ENCODE results near the gene HERC3.

Gene HERC3

GRCh38 chr4:88618782-88619485, 26.7 kb downstream of the HERC3 start:
- DNase-seq (ENCODE audit: insufficient read length, low spot score) (no peak), FAIRE-seq (no peak)
- TF ChIP-seq CTCF (IDR thresholded peaks at IDR 0.05; ENCODE audit: insufficient read depth, missing control alignments) = no peak

- TF ChIP-seq CTCF (IDR thresholded peaks at IDR 0.05; ENCODE audit: insufficient read depth, missing control alignments) = no peak
- no peak for DNase-seq (ENCODE audit: insufficient read length, low spot score)
- peak; percentile 6 for FAIRE-seq
These were observed 27.7 kb downstream of the HERC3 start for GRCh38 chr4:88619971-88620370.

GRCh38 chr4:88621763-88622327, 29.6 kb downstream of the HERC3 start:
- FAIRE-seq (no peak), DNase-seq (ENCODE audit: insufficient read length, low spot score) (no peak)
- no peak for TF ChIP-seq CTCF (IDR thresholded peaks at IDR 0.05; ENCODE audit: insufficient read depth, missing control alignments)

- FAIRE-seq = no peak
These were observed 30.8 kb downstream of the HERC3 start for GRCh38 chr4:88623097-88623496.

GRCh38 chr4:88628746-88629145, 36.5 kb downstream of the HERC3 start:
- DNase-seq (ENCODE audit: insufficient read length, low spot score) = no peak
- TF ChIP-seq CTCF (IDR thresholded peaks at IDR 0.05; ENCODE audit: insufficient read depth, missing control alignments) = no peak
- FAIRE-seq = no peak

More at GRCh38 chr4:88623097-88623496, 30.8 kb downstream of the HERC3 start:
- DNase-seq (ENCODE audit: insufficient read length, low spot score) = no peak
- TF ChIP-seq CTCF (IDR thresholded peaks at IDR 0.05; ENCODE audit: insufficient read depth, missing control alignments) = no peak

GRCh38 chr4:88629826-88630225, 37.5 kb downstream of the HERC3 start:
- TF ChIP-seq CTCF (IDR thresholded peaks at IDR 0.05; ENCODE audit: insufficient read depth, missing control alignments) = no peak
- no peak for DNase-seq (ENCODE audit: insufficient read length, low spot score)
- FAIRE-seq = no peak

- no peak for TF ChIP-seq CTCF (IDR thresholded peaks at IDR 0.05; ENCODE audit: insufficient read depth, missing control alignments)
- no peak for DNase-seq (ENCODE audit: insufficient read length, low spot score)
- FAIRE-seq = no peak
These were observed 38.5 kb downstream of the HERC3 start for GRCh38 chr4:88630756-88631155.
